Activated CD8-positive, alpha-beta memory T cell treated with anti-CD3 and anti-CD28 coated beads, Interleukin-2, amount 50 U/mL, for 24 hours (primary cell): ENCODE results near the gene DAPL1.

Source experiments
- DNase-seq: peaks from one replicate; pipeline ENCODE4 v3.0.0-alpha.2; 2020; ENCODE audit errors: extremely low read depth

DAPL1 gene

DNA sequence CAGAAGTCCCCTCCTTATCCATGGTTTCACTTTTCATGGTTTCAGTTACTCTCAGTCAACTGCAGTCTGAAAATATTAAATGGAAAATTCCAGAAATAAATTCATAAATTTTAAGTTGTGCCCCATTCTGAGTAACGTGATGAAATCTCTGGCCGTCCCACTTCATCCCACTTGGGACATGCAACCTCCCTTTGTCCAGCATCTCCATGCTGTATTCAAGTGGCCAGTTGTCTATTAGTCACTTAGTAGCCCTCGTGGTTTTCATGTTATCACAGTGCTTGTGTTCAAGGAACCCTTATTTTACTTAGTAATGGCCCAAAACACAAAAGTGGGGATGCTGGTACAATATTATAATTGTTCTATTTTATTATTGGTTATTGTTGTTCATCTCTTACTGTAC lies 18.0 kb upstream of the DAPL1 start:
- DNase-seq: no peak

DNA sequence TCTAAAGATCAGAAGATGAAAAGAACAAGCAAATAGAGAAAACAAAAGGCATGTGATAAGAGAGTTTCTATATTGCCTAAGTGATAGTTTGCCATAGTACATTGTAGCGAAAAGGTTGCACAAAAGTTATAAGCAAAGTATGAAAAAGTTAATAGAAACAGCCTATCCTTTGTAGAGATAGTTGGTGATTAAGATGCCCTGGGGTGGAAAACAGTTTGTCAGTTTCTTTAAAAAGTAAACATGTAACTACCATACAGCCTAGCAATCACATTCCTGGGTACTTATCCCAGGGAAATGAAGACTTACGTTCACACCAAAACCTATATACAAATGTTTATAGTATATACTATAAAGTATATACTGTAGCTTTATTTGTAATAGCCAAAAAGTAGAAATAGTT lies 16.9 kb upstream of the DAPL1 start:
- DNase-seq: no peak

- no peak for DNase-seq
Observed at GRCh38 chr2:158779621-158780020, 15.5 kb upstream of the DAPL1 start.

DNA sequence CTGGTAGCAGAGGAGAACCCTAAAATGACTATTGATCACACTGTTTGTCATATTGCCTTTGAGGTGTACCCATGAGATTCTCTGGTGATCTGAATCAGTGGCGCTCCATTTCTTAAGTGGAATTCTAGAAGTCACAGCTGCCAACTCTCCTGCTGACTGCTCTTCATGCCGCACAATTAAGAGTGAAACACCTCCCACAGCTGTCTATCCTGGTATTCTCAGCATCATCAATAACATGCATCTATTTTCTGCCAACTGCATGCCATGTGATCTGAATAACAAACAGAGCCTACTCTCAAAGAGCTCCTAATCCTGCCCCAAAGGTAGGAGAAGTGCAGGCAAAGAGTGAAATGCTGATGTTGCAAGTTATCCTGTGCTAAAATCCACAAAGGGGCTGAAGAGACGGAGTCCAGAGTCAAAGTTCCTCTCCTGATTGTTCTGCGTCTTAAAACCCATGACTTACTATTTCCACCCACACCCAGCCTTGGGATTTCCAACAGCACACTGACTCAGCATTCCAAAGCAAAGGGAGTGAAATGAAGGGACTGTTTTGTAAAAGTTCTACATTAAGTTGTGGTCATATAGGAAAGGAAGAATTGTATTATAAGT lies 13.7 kb upstream of the DAPL1 start:
- DNase-seq: no peak

GRCh38 chr2:158782136-158782535 lies 13.0 kb upstream of the DAPL1 start:
- DNase-seq: no peak

DNA sequence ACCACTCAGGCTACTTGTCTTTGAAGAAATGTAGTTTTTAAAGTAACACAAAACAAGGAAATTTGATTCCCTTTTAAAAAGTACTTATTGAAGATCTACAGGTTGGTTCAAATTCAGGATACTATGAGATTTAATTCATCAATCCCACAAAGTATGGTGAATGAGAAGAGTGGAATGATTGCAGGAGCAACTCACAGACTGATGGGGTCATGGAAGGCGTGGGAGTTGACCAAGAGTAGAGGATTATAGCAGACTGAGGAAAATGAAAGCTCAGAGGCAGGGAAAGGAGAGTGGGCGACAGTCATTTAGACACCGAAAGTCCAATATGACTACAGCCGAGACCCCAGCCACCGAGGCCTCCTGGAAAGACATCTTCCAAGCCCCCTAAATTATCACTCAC lies 12.5 kb upstream of the DAPL1 start:
- no peak for DNase-seq

GRCh38 chr2:158783923-158784322 lies 11.2 kb upstream of the DAPL1 start:
- no peak for DNase-seq

DNA sequence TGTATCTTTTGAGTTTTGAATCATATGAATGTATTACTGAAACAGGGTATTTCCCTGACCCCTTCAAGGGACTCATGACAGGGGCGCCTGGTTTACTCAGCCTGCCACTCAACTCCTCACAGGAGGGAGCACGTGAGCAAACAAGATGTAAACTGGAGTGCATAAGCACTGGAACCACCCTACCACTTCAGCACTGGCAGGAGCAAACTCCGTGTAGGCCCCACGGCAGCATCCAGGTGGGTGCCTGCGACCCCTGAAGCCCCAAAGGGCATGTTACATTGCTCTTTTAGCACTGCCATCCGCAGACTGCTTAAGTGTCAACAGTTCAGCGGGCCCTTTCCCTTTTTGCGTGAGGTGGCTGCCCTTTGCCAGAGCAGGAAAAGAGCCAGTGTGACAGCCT lies 8.2 kb upstream of the DAPL1 start:
- DNase-seq: no peak

GRCh38 chr2:158788951-158789350 lies 6.2 kb upstream of the DAPL1 start:
- no peak for DNase-seq

GRCh38 chr2:158796652-158797051 lies 1.5 kb downstream of the DAPL1 start:
- DNase-seq: no peak

DNA sequence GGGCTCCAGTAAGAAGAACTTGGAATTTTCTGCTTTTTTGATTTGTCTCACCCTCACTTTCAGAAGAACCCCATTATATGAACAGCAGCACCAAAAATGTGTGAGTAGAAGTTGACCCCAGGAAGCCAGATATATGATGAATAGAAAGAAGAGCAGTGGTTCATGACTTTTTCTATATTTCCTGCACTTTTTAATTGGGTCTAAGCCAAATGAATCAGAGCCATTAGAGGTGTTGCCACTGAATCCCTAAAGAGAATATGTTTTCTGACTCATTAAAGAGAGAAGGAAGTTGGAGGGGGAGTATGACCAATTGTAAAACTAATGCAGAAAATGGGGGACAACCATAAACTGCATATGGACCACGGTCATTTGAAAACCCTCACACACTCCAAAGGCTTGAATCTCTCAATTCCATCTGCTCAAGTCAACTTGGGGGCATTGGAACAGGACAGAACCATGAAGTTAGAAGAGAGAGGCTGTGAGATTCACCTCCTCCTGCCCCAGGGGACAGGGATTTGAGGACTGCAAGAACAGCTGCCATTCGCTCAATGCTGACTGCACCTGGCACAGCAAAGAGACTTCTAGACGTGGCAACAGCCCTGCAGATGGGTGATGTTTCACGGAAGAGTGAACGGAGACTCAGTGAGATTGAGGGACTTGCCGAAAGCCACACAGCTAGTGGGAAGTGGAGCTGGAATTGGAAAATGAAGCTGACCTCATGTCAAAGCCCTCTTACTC lies 3.0 kb downstream of the DAPL1 start:
- no peak for DNase-seq

DNA sequence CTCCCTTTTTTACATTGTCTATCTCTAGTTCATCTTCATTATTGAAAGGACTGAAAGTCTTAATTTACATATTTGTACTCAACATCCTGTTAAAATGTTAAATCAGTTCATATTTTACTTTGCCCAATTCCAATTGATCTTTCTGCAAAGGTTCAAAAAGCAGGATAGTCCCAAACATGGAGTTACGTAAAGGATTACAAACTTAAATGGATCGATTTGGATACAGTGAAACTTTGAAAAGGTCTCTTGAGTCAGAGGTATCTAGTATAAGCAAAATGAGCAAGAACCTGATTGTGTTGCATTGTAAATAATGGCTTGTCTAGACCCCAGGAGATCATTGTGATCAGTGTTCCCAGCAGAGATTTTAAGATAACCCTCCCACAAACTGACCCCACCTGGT lies 4.1 kb downstream of the DAPL1 start:
- no peak for DNase-seq

GRCh38 chr2:158803506-158803905 lies 8.4 kb downstream of the DAPL1 start:
- no peak for DNase-seq

DNA sequence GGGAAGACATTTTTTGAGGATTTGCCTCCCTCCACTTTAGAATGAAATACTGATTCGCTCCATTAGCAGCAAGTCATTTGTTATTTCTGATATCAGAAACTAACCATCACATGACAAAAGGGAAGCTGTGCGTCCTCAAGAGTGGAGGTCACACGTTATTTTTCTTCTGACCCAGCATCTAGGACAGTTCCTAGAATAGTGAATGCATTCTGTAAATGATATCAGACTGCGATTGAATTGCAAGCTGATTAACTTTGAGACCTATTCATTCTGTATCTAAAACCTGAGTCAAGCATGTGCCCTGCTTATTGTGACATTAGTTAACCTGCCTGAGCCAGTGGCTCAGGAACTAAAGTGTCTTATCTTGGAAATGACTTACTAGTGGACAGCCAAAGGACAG lies 10.1 kb downstream of the DAPL1 start:
- no peak for DNase-seq

- DNase-seq: no peak
Observed at GRCh38 chr2:158805936-158806335, 10.8 kb downstream of the DAPL1 start.

DNA sequence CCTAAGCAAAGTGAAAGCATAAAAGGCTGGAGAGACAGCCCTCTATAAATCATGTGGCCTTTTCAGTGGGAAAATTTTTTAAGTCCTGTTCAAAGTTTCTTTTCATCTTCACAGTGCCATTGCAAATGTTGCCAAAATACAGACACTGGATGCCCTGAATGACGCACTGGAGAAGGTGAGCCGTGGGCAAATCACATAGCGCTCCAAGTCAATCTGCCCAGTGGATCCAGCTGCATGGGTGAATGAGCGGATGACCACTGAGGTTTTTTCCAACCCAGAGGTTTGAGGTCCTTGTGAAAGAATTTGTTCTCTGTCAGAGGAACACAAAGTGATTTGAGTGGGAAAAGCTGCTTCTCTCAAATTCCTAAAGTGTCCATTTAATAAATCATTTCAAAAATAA lies 11.8 kb downstream of the DAPL1 start:
- no peak for DNase-seq

GRCh38 chr2:158808426-158808825 lies 13.3 kb downstream of the DAPL1 start:
- DNase-seq: no peak

GRCh38 chr2:158809816-158810215 lies 14.7 kb downstream of the DAPL1 start:
- DNase-seq: no peak

DNA sequence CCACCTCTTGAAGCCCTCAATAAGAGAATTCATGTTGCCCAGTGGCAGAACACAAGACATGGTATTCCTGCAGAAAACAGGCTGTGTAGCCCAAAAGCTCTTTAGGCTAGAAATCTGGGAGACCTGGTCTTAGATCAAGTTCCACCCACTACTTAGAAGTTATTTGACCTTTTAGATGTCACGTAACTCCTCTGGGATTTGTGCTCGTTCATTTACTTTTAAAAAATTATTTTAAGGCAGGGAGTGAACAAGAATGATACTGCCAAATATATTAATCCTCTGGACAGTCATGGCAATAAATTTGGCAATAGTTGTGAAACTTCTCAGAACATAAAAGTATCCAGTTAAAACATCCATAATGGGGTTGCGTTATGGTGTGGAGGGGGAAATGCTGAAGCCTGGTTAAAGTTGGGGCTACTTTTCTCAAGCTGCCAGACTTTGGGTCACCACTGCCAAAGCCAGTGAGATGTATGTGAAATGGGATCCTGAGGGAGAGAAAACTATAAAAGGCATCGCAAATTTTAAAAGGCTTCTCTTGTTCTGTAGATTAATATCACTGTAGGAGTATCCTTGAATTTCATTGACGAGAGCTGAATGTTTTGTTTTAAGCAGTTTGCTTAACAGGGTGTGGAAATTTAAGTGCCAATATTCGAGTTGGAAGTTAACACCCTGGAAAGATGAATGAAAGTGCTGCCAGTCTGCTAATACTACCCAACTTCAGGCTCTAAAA lies 15.8 kb downstream of the DAPL1 start:
- DNase-seq: no peak

GRCh38 chr2:158815166-158815565 lies 20.0 kb downstream of the DAPL1 start:
- no peak for DNase-seq

DNA sequence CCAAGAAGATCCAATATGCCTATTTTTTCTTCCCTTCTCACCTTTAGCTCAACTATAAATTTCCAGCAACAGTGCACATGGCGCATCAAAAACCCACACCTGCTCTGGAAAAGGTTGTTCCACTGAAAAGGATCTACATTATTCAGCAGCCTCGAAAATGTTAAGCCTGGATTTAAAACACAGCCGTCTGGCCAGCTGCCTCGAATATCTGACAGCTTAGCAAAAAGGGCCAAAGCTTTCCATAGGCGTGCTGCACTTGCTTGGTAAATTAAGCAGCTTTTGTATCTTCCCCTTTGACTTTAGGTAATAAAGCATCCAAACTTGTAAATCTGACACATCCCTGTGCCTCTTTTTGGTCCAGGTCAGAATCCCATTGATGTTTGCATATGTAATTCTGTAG lies 20.5 kb downstream of the DAPL1 start:
- no peak for DNase-seq

GRCh38 chr2:158817588-158817987 lies 22.5 kb downstream of the DAPL1 start:
- no peak for DNase-seq

DNA sequence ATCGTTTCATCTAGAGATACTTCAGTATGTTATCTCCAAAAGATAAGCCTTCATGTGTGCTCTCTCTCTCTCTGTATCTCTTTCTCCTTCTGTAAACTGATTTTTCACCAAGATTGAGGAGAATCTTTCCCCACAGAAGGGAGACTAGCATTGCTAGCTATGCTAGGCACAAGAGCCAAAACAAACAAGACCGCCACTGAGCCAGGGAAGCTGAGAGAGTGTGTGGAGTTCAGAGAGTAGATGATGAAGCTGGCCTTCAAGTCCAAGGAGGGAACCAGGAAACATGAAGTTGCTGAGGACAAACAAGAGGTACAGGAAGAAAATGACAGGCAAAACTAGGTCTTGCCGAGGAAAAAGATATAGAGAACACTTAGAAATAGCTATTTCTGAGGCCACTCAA lies 23.4 kb downstream of the DAPL1 start:
- no peak for DNase-seq
